H9 (cell line): ENCODE data around the gene ZNF865. TPM values are rescaled to one million over a fixed set of nuclear protein-coding genes. Genes with fewer than 3 reads are reported as not detected.

ENCODE experiments used
- DNase-seq: peaks from one replicate; pipeline ENCODE4 v3.0.0-alpha.2; 2017
- H2AFZ ChIP-seq: one replicate; pipeline ENCODE4 v1.6.1; 2013; ENCODE audit warnings: mild to moderate bottlenecking, low read length, control low read depth, moderate library complexity
- H2AK5ac ChIP-seq: 2 replicates; pipeline ENCODE4 v1.6.1; 2013; ENCODE audit warnings: low read length, control low read depth, mixed read lengths; ENCODE audit not compliant: insufficient read length
- H2BK120ac ChIP-seq: one replicate; pipeline ENCODE4 v1.6.1; 2013; ENCODE audit warnings: low read depth, mild to moderate bottlenecking, low read length, control low read depth, inconsistent platforms; ENCODE audit not compliant: poor library complexity, severe bottlenecking
- H2BK12ac ChIP-seq: 2 replicates; pipeline ENCODE4 v1.6.1; 2013; ENCODE audit warnings: low read length, control low read depth, mixed read lengths, low read depth; ENCODE audit not compliant: insufficient read length
- H2BK15ac ChIP-seq: 2 replicates; pipeline ENCODE4 v1.6.1; 2013; ENCODE audit warnings: low read depth, low read length, control low read depth
- H2BK20ac ChIP-seq: one replicate; pipeline ENCODE4 v1.6.1; 2013; ENCODE audit warnings: low read depth, mild to moderate bottlenecking, low read length, control low read depth, inconsistent platforms; ENCODE audit not compliant: poor library complexity, severe bottlenecking
- H2BK5ac ChIP-seq: 2 replicates; pipeline ENCODE4 v1.6.1; 2013; ENCODE audit warnings: low read length, control low read depth, mixed read lengths; ENCODE audit not compliant: insufficient read length
- H3K14ac ChIP-seq: 2 replicates; pipeline ENCODE4 v1.6.1; 2013; ENCODE audit warnings: low read length, control low read depth; ENCODE audit not compliant: insufficient read depth
- H3K18ac ChIP-seq: 2 replicates; pipeline ENCODE4 v1.6.1; 2013; ENCODE audit warnings: low read depth, mild to moderate bottlenecking, mixed read lengths, low read length, control low read depth; ENCODE audit not compliant: insufficient read length
- H3K23ac ChIP-seq: 2 replicates; pipeline ENCODE4 v1.6.1; 2013; ENCODE audit warnings: low read length, control low read depth, mixed read lengths, low read depth; ENCODE audit not compliant: insufficient read length
- H3K23me2 ChIP-seq: 2 replicates; pipeline ENCODE4 v1.6.1; 2013; ENCODE audit warnings: low read depth, mild to moderate bottlenecking, mixed read lengths, low read length, control low read depth; ENCODE audit not compliant: insufficient read length, poor library complexity, severe bottlenecking
- H3K27ac ChIP-seq: 2 replicates; pipeline ENCODE4 v1.5.1; 2013; ENCODE audit warnings: low read length, control low read depth, mixed read lengths, low read depth; ENCODE audit not compliant: insufficient read length
- H3K27me3 ChIP-seq: 2 replicates; pipeline ENCODE4 v1.6.1; 2013; ENCODE audit warnings: low read length, control low read depth, inconsistent platforms; ENCODE audit not compliant: insufficient read depth
- H3K4ac ChIP-seq: 2 replicates; pipeline ENCODE4 v1.6.1; 2013; ENCODE audit warnings: low read depth, mild to moderate bottlenecking, control low read depth, inconsistent platforms, low read length, moderate library complexity
- H3K4me1 ChIP-seq: 2 replicates; pipeline ENCODE4 v1.6.1; 2013; ENCODE audit warnings: low read length, control low read depth, inconsistent platforms; ENCODE audit not compliant: insufficient read depth
- H3K4me2 ChIP-seq: 2 replicates; pipeline ENCODE4 v1.6.1; 2013; ENCODE audit warnings: low read length, control low read depth, mixed read lengths; ENCODE audit not compliant: insufficient read length, insufficient read depth
- H3K56ac ChIP-seq: 2 replicates; pipeline ENCODE4 v1.6.1; 2013; ENCODE audit warnings: low read depth, mild to moderate bottlenecking, mixed read lengths, low read length, control low read depth; ENCODE audit not compliant: insufficient read length
- H3K79me1 ChIP-seq: 2 replicates; pipeline ENCODE4 v1.6.1; 2013; ENCODE audit warnings: low read depth, mild to moderate bottlenecking, moderate library complexity, low read length, control low read depth, inconsistent platforms; ENCODE audit not compliant: insufficient read depth, poor library complexity, severe bottlenecking
- H3K79me2 ChIP-seq: 2 replicates; pipeline ENCODE4 v1.6.1; 2013; ENCODE audit warnings: low read length, control low read depth, inconsistent platforms; ENCODE audit not compliant: insufficient read depth
- H3K9ac ChIP-seq: 2 replicates; pipeline ENCODE4 v1.6.1; 2013; ENCODE audit warnings: low read length, control low read depth, mixed read lengths; ENCODE audit not compliant: insufficient read length; ENCODE audit errors: extremely low read depth
- H3K9me3 ChIP-seq: one replicate; pipeline ENCODE4 v1.6.1; 2013; ENCODE audit warnings: low read depth, low read length, inconsistent platforms; ENCODE audit not compliant: control insufficient read depth
- H3T11ph ChIP-seq: one replicate; pipeline ENCODE4 v1.6.1; 2013; ENCODE audit warnings: mild to moderate bottlenecking, low read length, control low read depth, inconsistent platforms
- H4K20me1 ChIP-seq: one replicate; pipeline ENCODE4 v1.6.1; 2013; ENCODE audit not compliant: control insufficient read depth, insufficient read length, insufficient read depth
- H4K5ac ChIP-seq: 2 replicates; pipeline ENCODE4 v1.6.1; 2013; ENCODE audit warnings: low read depth, mild to moderate bottlenecking, mixed read lengths, low read length, control low read depth; ENCODE audit not compliant: insufficient read length
- H4K8ac ChIP-seq: replicated peaks from 2 replicates; pipeline ENCODE4 v1.6.1; 2013; ENCODE audit warnings: low read length, control low read depth, mixed read lengths, low read depth; ENCODE audit not compliant: insufficient read length
- H4K91ac ChIP-seq: 2 replicates; pipeline ENCODE4 v1.6.1; 2013; ENCODE audit warnings: low read depth, mild to moderate bottlenecking, moderate library complexity, mixed read lengths, low read length, control low read depth; ENCODE audit not compliant: insufficient read length
- H3K27ac Mint-ChIP-seq, 3 experiments: 2 replicates in 2 of 3; 3 replicates in 1 of 3; pipeline ENCODE4 v1.8.0; 2020 to 2021; ENCODE audit warnings: mixed read lengths in 3 of 3, mild to moderate bottlenecking in 1 of 3, moderate library complexity in 1 of 3
- H3K27me3 Mint-ChIP-seq: 2 replicates; pipeline ENCODE4 v1.8.0; 2021; ENCODE audit warnings: low read depth, mild to moderate bottlenecking, moderate library complexity, mixed read lengths
- H3K36me3 Mint-ChIP-seq, 3 experiments: 2 replicates in 2 of 3; 3 replicates in 1 of 3; pipeline ENCODE4 v1.8.0; 2020 to 2021; ENCODE audit warnings: low read depth in 3 of 3, mixed read lengths in 3 of 3; ENCODE audit not compliant: insufficient read depth in 1 of 3
- H3K4me1 Mint-ChIP-seq, 2 experiments: 2 replicates each; pipeline ENCODE4 v1.8.0; 2020; ENCODE audit warnings: mixed read lengths in 2 of 2
- H3K4me3 Mint-ChIP-seq, 2 experiments: 2 replicates in 1 of 2; 3 replicates in 1 of 2; pipeline ENCODE4 v1.8.0; 2020 to 2021; ENCODE audit warnings: mild to moderate bottlenecking in 2 of 2, mixed read lengths in 2 of 2, moderate library complexity in 1 of 2
- H3K9me3 Mint-ChIP-seq, 2 experiments: 2 replicates in 1 of 2; 3 replicates in 1 of 2; pipeline ENCODE4 v1.8.0; 2020; ENCODE audit warnings: mild to moderate bottlenecking in 2 of 2, mixed read lengths in 2 of 2, moderate library complexity in 1 of 2
- CTCF ChIP-seq: fragments of 200-600 bp; sonication (generic); conservative IDR thresholded peaks from 3 replicates; pipeline ENCODE4 v1.8.0; 2021; ENCODE audit warnings: antibody characterized with exemption, mild to moderate bottlenecking
- WGBS: extraction: QIAGEN DNeasy Blood & Tissue Kit; methylation state at CpG from one replicate; pipeline ENCODE4 v1.1.7; 2013; ENCODE audit warnings: missing lambda C conversion rate, low lambda C conversion rate, mixed read lengths; ENCODE audit not compliant: insufficient read length; ENCODE audit errors: extremely low coverage; 5-methylcytosine and 5-hydroxymethylcytosine counted together
- total RNA-seq: library from RNA; stranded (reverse); gene quantifications from 2 replicates; pipeline ENCODE4 v1.2.1, GENCODE V29; 2021

ZNF865 gene
- total RNA-seq, 1 experiment from 2014 or later = 14.3 TPM

DNA sequence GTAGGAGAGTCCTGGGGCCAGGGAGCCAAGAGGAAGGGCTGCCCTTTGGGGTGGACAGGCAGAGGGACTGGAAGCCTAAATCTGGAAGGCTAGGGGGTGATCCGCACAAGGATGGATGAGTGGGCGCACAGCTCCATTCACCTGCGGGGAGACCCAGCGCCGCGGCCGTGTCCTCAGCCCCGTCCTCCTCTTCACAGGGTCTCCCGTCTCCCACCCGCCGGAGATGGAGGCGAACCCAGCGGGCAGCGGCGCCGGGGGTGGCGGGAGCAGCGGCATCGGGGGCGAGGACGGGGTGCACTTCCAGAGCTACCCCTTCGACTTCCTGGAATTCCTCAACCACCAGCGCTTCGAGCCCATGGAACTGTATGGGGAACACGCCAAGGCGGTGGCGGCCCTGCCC lies 7.9 kb downstream of the ZNF865 start:
- H3K4me3 Mint-ChIP-seq = peak overlapping the region in 1 of 2 experiments; percentile 14; a peak in 1 of 5 replicates
- Histone ChIP-seq H3K23me2 (no peaks in the 10 kb centered on the region), H2BK5ac (no peak overlapping the region), H2BK15ac (no peak overlapping the region), H4K20me1 (no peaks in the 10 kb centered on the region), H4K5ac (no peak overlapping the region), H3K27me3 (no peaks in the 10 kb centered on the region), H3K79me1 (no peaks in the 10 kb centered on the region), H3K56ac (no peak overlapping the region), H3K27ac (no peak overlapping the region), H2BK20ac (no peak overlapping the region), H3K9me3 (no peaks in the 10 kb centered on the region), H3K4me1 (no peaks in the 10 kb centered on the region), H2BK120ac (no peak overlapping the region), H4K8ac (no peak overlapping the region), H3K23ac (no peak overlapping the region), H3T11ph (no peak overlapping the region), H3K14ac (no peak overlapping the region), H3K18ac (no peak overlapping the region), H3K79me2 (0 out of 2 replicates have a peak, but pooled peaks cover 1% of the 10 kb centered on the region), H4K91ac (no peak overlapping the region), H2AK5ac (no peak overlapping the region), H3K4me2 (no peak overlapping the region), H3K4ac (no peak overlapping the region), H3K9ac (no peak overlapping the region), H2BK12ac (no peak overlapping the region), H2AFZ (no peak overlapping the region)
- peaks cover 15 to 41% (median 36%) of the 10 kb centered on the region in 3 experiments for H3K36me3 Mint-ChIP-seq
- no CpG with 5 or more reads among the region's 27 CpGs for WGBS
- no peak for DNase-seq
- no peak for TF ChIP-seq CTCF
- H3K9me3 Mint-ChIP-seq = no peaks in the 10 kb centered on the region
- no peaks in the 10 kb centered on the region; the same call in 1 of the 2 replicates for H3K27me3 Mint-ChIP-seq
- peaks cover 0 to 2% of the 10 kb centered on the region in 2 experiments; a peak in 1 of 4 replicates for H3K4me1 Mint-ChIP-seq
- no peak overlapping the region; a peak in 1 of 7 replicates for H3K27ac Mint-ChIP-seq
